ENCODE data around the gene EEA1. TPM values are rescaled to one million over a fixed set of nuclear protein-coding genes. Genes with fewer than 3 reads are reported as not detected.

The EEA1 gene
- total RNA-seq, 1 donor from 2014 or later, result 34.4 TPM

DNA sequence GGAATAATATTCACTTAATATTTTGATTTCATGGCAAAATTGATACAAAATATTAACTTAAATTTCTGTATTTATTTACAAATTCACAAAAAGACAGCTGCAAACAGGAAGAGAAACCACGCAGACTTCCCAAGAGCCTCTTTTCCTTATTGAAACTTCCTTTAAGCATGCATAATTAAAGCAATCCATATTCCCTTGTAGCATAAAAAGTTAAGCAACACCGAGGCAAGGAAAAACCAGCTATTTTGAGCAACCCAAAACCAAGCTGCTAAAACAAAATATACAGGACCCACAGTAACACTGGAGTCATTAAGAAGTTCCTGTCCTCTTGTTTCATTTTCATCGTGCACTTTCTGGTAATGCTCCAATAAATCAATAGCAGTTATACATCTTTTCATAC is 58.0 kb downstream of the EEA1 start:
- no peak for ATAC-seq
- H3K36me3 ChIP-seq, result no peaks in the 10 kb centered on the region
- H3K27me3 ChIP-seq, result no peaks in the 10 kb centered on the region
- TF ChIP-seq CTCF (IDR thresholded peaks at IDR 0.05), result no peak
- H3K27ac ChIP-seq, result no peak overlapping the region
- DNase-seq, result no peak
- H3K4me1 ChIP-seq, result peaks cover 4% of the 10 kb centered on the region
- no peaks in the 10 kb centered on the region for H3K9me3 ChIP-seq
- intact Hi-C loops (cut with DNase I), result no loop called here
- no peak overlapping the region for H3K4me3 ChIP-seq

GRCh38 chr12:92866418-92866817 is 62.7 kb downstream of the EEA1 start:
- ATAC-seq, result no peak
- Histone ChIP-seq H3K4me3 (no peak overlapping the region), H3K36me3 (peaks cover 8% of the 10 kb centered on the region), H3K27ac (no peak overlapping the region), H3K4me1 (peaks cover 4% of the 10 kb centered on the region), H3K9me3 (no peaks in the 10 kb centered on the region), H3K27me3 (no peaks in the 10 kb centered on the region)
- intact Hi-C loops (cut with DNase I), result no loop called here
- DNase-seq, result no peak
- no peak for TF ChIP-seq CTCF (IDR thresholded peaks at IDR 0.05)

GRCh38 chr12:92863251-92863650 is 65.8 kb downstream of the EEA1 start:
- no peak for TF ChIP-seq CTCF (IDR thresholded peaks at IDR 0.05)
- H3K27me3 ChIP-seq, result no peaks in the 10 kb centered on the region
- H3K36me3 ChIP-seq, result peaks cover 13% of the 10 kb centered on the region
- no peak overlapping the region for H3K4me3 ChIP-seq
- no peak overlapping the region for H3K27ac ChIP-seq
- DNase-seq, result no peak
- ATAC-seq, result no peak
- no peaks in the 10 kb centered on the region for H3K9me3 ChIP-seq
- intact Hi-C loops (cut with DNase I), result no loop called here
- H3K4me1 ChIP-seq, result no peaks in the 10 kb centered on the region

- ATAC-seq (no peak), DNase-seq (no peak)
- Histone ChIP-seq H3K27ac (no peak overlapping the region), H3K27me3 (no peaks in the 10 kb centered on the region), H3K36me3 (peaks cover 31% of the 10 kb centered on the region), H3K4me1 (no peaks in the 10 kb centered on the region), H3K4me3 (no peak overlapping the region), H3K9me3 (no peaks in the 10 kb centered on the region)
- no peak for TF ChIP-seq CTCF (IDR thresholded peaks at IDR 0.05)
- intact Hi-C loops (cut with DNase I), result no loop called here
Measured at GRCh38 chr12:92861381-92861780, 67.7 kb downstream of the EEA1 start.

GRCh38 chr12:92860521-92860920 is 68.6 kb downstream of the EEA1 start:
- Histone ChIP-seq H3K4me3 (no peak overlapping the region), H3K9me3 (no peaks in the 10 kb centered on the region), H3K4me1 (no peaks in the 10 kb centered on the region), H3K27me3 (no peaks in the 10 kb centered on the region), H3K36me3 (peaks cover 39% of the 10 kb centered on the region), H3K27ac (no peak overlapping the region)
- intact Hi-C loops (cut with DNase I), result no loop called here
- no peak for ATAC-seq
- DNase-seq, result no peak
- TF ChIP-seq CTCF (IDR thresholded peaks at IDR 0.05), result no peak

- Histone ChIP-seq H3K4me3 (no peak overlapping the region), H3K9me3 (no peaks in the 10 kb centered on the region), H3K36me3 (peaks cover 39% of the 10 kb centered on the region), H3K4me1 (no peaks in the 10 kb centered on the region), H3K27ac (no peak overlapping the region), H3K27me3 (no peaks in the 10 kb centered on the region)
- ATAC-seq (no peak), DNase-seq (no peak)
- intact Hi-C loops (cut with DNase I), result no loop called here
- no peak for TF ChIP-seq CTCF (IDR thresholded peaks at IDR 0.05)
Measured at GRCh38 chr12:92859650-92860386, 69.3 kb downstream of the EEA1 start.

All from upper lobe of right lung (tissue), 1 donor.